BE2C (cell line): Measurements from ENCODE around the gene PIP5KL1.

ENCODE experiments used
- DNase-seq: peaks from one replicate; pipeline ENCODE4 v3.0.0-alpha.2; 2020
- H3K27me3 ChIP-seq: fragments of 250-450 bp; sonication (Bioruptor Pico); 2 replicates; pipeline ENCODE4 v1.5.1; 2020; ENCODE audit warnings: mild to moderate bottlenecking
- H3K36me3 ChIP-seq: fragments of 250-450 bp; sonication (Bioruptor Pico); 2 replicates; pipeline ENCODE4 v1.5.1; 2020; ENCODE audit warnings: mild to moderate bottlenecking
- H3K4me1 ChIP-seq: fragments of 250-450 bp; sonication (Bioruptor Pico); 2 replicates; pipeline ENCODE4 v1.5.1; 2020
- H3K4me3 ChIP-seq: 2 replicates; pipeline ENCODE4 v1.5.1; 2011; ENCODE audit warnings: low read depth, low read length
- H3K9me3 ChIP-seq: fragments of 250-450 bp; sonication (Bioruptor Pico); 2 replicates; pipeline ENCODE4 v1.5.1; 2020
- TF ChIP-seq, protein P1 (sequence below): IDR thresholded peaks from 2 replicates; pipeline ENCODE4 v1.5.1; 2012; ENCODE audit warnings: mild to moderate bottlenecking, low read depth, low read length

Gene PIP5KL1

DNA sequence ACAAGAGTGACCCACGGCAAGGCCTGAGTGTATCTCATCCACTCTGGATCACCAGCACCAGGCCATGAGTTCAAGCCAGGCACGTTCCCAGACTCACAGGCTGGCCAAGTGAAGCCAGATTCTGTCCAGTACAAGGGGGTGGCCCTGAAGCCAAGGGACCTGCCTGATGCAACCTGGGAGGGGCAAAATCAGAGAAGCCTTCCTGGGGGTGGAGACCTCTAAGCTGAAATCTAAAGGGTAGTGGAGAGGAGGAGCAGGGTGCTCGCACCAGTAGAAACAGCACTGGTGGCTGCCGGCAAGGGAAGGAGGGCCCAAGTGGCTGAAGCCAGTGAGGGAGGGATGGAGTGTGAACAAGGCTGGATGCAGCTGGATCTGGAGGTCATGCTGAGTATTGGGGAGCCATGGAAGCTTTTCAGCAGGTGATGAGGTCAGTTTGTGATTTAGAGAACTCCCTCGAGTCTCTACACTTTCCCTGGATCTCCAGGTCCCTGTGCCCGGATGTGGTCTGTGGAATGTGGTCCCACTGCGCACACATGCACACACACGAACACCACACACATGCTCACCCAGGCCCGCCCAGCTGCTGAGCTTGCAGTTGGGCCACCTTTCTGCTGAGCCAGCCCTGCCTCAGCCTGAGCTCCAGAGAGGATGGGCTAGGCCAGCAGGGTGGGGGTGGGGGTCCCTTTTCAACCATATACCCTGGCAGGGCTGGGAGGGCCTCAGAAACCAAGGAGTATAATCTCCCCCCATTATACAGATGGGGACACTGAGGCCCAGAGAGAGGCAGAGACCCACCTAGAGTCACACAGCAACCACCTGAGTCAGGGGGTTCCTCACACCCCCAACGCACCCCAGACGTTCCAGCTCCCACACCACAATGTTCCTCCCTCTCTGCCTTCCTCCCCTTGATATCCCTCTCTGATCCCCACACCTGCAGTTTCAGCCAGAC, 1.6 kb downstream of the PIP5KL1 start:
- Histone ChIP-seq H3K27me3 (no peaks in the 10 kb centered on the region), H3K36me3 (no peaks in the 10 kb centered on the region), H3K9me3 (no peaks in the 10 kb centered on the region), H3K4me1 (peaks cover 5% of the 10 kb centered on the region), H3K4me3 (no peak overlapping the region)
- TF ChIP-seq, protein P1, sequence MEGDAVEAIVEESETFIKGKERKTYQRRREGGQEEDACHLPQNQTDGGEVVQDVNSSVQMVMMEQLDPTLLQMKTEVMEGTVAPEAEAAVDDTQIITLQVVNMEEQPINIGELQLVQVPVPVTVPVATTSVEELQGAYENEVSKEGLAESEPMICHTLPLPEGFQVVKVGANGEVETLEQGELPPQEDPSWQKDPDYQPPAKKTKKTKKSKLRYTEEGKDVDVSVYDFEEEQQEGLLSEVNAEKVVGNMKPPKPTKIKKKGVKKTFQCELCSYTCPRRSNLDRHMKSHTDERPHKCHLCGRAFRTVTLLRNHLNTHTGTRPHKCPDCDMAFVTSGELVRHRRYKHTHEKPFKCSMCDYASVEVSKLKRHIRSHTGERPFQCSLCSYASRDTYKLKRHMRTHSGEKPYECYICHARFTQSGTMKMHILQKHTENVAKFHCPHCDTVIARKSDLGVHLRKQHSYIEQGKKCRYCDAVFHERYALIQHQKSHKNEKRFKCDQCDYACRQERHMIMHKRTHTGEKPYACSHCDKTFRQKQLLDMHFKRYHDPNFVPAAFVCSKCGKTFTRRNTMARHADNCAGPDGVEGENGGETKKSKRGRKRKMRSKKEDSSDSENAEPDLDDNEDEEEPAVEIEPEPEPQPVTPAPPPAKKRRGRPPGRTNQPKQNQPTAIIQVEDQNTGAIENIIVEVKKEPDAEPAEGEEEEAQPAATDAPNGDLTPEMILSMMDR = no peak
- DNase-seq = no peak

DNA sequence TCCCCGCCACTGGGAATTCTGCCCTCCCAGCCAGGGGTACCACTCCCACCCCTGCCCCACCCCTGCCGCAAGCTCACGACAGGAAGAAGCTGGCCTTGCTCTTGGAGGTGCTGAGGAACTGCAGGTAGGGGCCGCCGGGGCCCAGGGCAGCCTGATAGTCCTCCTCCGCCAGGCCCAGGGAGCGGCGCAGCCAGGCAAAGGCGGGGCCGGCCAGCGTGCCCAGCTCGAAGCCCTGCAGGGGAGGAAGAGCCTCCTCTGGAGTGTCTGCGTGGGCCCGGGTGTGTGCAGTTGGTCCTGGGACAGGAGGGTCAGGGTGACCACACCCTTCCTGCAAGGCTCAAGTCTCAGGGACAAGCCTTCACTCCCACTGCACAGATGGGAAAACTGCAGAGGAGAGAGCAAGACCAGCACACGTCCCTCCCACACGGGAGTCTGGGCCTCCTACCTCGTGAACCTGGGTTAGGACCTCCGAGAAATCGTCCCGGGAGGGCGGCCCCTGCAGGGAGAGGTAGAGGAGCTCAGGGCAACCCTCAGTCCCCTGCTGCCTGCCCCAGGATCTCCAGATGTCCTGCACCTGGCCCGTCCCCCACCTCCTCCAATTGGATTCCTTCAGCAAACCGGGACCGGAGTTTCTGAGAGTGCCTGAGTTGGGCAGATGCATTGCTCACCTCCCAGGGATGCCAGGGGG, 2.4 kb downstream of the PIP5KL1 start:
- Histone ChIP-seq H3K4me3 (no peak overlapping the region), H3K9me3 (no peaks in the 10 kb centered on the region), H3K27me3 (no peaks in the 10 kb centered on the region), H3K4me1 (peaks cover 5% of the 10 kb centered on the region), H3K36me3 (no peaks in the 10 kb centered on the region)
- TF ChIP-seq, protein P1 = no peak
- no peak for DNase-seq

DNA sequence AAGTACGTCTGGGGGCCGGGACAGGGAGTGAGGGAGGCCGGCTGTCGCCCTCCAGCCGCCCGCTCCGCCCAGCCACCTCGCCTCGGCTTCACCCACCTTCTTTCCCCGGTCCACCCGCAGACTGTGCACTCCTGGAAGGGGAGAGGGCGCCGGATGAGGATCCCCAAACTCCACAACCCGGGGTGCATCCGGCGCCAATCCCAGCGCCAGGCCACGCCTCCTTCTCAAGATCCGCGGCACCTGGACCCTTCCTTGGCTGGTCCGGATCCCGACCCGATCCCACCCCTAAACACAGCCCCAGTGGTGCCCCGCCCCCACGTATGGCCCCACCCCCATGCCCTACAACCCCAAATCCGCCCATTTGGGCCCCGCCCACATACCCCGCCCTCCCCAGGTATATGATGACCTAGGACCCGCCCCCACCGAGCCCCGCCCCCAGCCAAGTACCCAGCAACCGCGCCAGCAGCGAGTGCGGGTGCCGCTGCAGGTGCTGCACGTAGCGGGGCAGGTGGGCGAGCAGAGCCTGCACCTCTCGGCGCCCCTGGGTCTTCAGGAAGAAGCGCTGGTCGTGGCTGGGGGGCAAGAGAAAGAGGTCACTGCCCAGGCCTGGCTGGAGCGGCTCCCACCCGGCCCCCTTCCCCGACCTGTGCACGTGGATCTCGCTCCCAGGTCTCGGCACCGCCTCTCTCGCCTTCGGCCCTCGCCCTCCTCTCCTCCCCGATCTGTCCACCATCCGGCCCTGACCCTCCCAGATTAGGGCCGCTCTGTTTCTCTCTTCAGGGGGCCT, 3.2 kb downstream of the PIP5KL1 start:
- Histone ChIP-seq H3K4me1 (peaks cover 9% of the 10 kb centered on the region), H3K4me3 (no peak overlapping the region), H3K36me3 (no peaks in the 10 kb centered on the region), H3K9me3 (no peaks in the 10 kb centered on the region), H3K27me3 (no peaks in the 10 kb centered on the region)
- TF ChIP-seq, protein P1 = no peak
- DNase-seq = no peak

DNA sequence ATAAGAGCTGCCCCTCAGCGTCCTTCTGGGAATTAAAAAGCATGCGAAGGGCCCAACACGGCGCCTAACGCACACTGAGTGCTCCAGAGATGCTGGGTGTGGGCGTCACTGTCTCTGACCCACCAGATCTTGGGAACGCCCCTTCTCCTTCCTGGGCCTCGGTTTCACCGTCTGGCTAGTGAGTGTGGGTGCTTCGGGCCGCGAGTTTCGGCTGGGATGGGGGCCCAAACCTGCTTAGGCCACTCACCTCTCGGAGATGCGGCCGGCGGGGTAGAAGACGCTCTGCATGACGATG, 3.7 kb downstream of the PIP5KL1 start:
- H3K4me3 ChIP-seq = no peak overlapping the region
- peaks cover 4% of the 10 kb centered on the region; the same call in 1 of the 2 replicates for H3K27me3 ChIP-seq
- TF ChIP-seq, protein P1 = no peak
- no peaks in the 10 kb centered on the region for H3K36me3 ChIP-seq
- H3K9me3 ChIP-seq = no peaks in the 10 kb centered on the region
- H3K4me1 ChIP-seq = peaks cover 9% of the 10 kb centered on the region
- DNase-seq = no peak

DNA sequence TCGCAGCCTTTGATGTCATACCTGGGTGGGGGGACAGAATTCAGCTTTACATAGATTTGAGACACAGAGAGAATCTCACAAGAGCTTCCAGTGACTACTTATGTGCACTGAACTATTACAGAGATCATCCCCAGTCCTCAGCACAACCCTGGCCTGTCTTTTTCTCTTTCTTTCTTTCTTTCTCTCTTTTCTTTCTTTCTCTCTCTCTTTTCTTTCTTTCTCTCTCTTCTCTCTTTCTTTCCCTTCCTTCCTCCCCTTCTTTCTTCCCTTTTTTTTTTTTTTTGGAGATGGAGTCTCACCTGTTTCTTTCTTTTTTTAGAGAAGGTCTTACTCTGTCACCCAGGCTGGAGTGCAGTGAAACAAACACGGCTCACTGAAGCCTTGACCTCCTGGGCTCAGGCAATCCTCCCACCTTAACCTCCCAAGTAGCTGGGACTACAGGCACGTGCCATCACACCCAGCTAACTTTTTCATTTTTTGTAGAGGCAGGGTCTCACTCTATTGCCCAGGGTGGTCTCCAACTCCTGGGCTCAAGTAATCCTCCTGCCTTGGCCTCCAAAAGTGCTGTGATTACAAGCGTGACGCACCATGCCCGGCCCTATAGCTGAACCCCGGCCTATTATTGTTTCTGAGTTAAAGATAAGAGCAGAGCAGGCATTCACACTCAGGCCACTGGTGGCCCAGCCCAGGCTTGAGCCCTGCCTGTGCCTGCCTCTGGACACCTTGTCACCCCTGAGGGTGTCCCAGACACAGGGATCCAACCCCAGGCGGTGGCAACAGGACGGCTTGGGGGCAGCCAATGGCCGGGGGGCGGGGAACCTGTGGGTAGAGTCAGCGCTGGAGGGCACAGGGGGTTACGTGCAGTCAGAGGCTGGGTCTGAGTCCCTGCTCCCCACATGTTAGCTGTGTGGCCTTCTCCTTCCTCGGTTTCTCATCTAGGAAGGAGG, 4.3 kb downstream of the PIP5KL1 start:
- TF ChIP-seq, protein P1 = no peak
- H3K27me3 ChIP-seq = peaks cover 4% of the 10 kb centered on the region; the same call in 1 of the 2 replicates
- no peak for DNase-seq
- H3K4me3 ChIP-seq = no peak overlapping the region
- H3K9me3 ChIP-seq = no peaks in the 10 kb centered on the region
- peaks cover 4% of the 10 kb centered on the region; the same call in 1 of the 2 replicates for H3K4me1 ChIP-seq
- no peaks in the 10 kb centered on the region for H3K36me3 ChIP-seq
